ENCODE measurements around the gene TRIL. TPM values are rescaled to one million over a fixed set of nuclear protein-coding genes. Genes with fewer than 3 reads are reported as not detected.

TRIL gene
- total RNA-seq, 2 experiments from 2014 or later, result not detected

DNA sequence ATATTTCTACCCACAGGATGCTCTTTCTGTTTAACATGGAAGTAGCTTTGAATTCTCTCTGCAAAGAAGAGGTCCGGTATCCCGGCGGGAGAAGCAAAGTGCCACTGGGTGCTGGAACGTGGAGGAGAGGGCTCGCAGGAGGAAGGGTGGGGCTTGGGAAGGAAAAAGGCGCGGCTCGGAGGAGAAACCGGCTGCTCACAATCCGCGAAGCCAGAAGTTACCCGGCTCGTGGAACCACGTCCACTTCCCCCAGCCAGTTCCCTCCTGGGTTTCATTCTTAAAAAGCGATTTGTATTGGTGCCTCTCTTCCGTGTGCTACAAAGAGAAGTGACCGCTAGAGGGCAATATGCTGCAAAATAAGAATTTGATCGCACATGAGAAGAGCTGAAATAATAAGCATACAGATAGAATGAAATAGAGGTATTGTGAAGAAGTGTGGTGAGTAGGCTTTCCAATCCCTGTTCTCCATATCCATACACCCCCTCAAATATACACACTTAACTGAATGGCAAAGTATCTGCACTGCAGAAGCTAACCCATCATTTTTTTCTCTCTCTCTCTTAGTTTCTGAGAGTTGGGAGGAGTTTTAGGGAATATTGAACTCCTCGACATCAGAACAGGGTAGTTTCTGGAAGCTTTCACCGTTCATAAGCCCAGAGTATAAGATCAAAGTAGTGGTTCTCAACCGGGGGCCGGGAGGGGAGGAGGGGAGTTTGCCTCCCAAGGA, 31.1 kb downstream of the TRIL start:
- Histone ChIP-seq H3K9me3 (ENCODE audit: control insufficient read depth in 1 of 2, insufficient read depth in 1 of 2, low read length in 2 of 2) (no peaks in the 10 kb centered on the region), H3K4me3 (ENCODE audit: low read length) (peak overlapping the region; percentile 58), H3K27me3 (ENCODE audit: control insufficient read depth in 1 of 2, insufficient read depth in 2 of 2, low read length in 2 of 2) (no peaks in the 10 kb centered on the region), H3K4me1 (ENCODE audit: insufficient read depth, low read length) (peaks cover 7% of the 10 kb centered on the region), H3K36me3 (ENCODE audit: insufficient read depth, low read length) (no peaks in the 10 kb centered on the region), H3K27ac (ENCODE audit: low read depth in 1 of 2, low read length in 2 of 2) (no peak overlapping the region)
- no peak overlapping the region for H3K27ac Mint-ChIP-seq
- peaks cover 20% of the 10 kb centered on the region for H3K4me1 Mint-ChIP-seq (ENCODE audit: low read depth)
- TF ChIP-seq, protein P1, sequence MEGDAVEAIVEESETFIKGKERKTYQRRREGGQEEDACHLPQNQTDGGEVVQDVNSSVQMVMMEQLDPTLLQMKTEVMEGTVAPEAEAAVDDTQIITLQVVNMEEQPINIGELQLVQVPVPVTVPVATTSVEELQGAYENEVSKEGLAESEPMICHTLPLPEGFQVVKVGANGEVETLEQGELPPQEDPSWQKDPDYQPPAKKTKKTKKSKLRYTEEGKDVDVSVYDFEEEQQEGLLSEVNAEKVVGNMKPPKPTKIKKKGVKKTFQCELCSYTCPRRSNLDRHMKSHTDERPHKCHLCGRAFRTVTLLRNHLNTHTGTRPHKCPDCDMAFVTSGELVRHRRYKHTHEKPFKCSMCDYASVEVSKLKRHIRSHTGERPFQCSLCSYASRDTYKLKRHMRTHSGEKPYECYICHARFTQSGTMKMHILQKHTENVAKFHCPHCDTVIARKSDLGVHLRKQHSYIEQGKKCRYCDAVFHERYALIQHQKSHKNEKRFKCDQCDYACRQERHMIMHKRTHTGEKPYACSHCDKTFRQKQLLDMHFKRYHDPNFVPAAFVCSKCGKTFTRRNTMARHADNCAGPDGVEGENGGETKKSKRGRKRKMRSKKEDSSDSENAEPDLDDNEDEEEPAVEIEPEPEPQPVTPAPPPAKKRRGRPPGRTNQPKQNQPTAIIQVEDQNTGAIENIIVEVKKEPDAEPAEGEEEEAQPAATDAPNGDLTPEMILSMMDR (IDR thresholded peaks at IDR 0.05), result peak; percentile 78
- H3K9me3 Mint-ChIP-seq, result no peaks in the 10 kb centered on the region
- ChIA-PET POLR2A (interaction anchor here (1.3 to 2.1 kb wide), 2 partner anchors 164 to 172 kb away, joined by 5 to 7 read pairs; no protein-coding TSS in a partner anchor), CTCF (interaction anchor here (0.8 to 2.7 kb wide), 6 partner anchors 10 to 482 kb away, joined by 3 to 15 read pairs (median 8); no protein-coding TSS in a partner anchor)
- ATAC-seq (ENCODE audit: poor library complexity) (peak; percentile 91), DNase-seq (peak; percentile 3 to 79 (median 26))
- peaks cover 16% of the 10 kb centered on the region for H3K27me3 Mint-ChIP-seq
- peak overlapping the region; percentile 91 for H3K4me3 Mint-ChIP-seq
- H3K36me3 Mint-ChIP-seq (ENCODE audit: low read depth), result no peaks in the 10 kb centered on the region
- intact Hi-C loops (cut with DNase I, micrococcal nuclease), result loop anchor here (1.0 to 5.0 kb wide), 5 partner anchors 175 to 1635 kb away; partner anchors contain the start of gene CHN2 (in 1 of the 2)

DNA sequence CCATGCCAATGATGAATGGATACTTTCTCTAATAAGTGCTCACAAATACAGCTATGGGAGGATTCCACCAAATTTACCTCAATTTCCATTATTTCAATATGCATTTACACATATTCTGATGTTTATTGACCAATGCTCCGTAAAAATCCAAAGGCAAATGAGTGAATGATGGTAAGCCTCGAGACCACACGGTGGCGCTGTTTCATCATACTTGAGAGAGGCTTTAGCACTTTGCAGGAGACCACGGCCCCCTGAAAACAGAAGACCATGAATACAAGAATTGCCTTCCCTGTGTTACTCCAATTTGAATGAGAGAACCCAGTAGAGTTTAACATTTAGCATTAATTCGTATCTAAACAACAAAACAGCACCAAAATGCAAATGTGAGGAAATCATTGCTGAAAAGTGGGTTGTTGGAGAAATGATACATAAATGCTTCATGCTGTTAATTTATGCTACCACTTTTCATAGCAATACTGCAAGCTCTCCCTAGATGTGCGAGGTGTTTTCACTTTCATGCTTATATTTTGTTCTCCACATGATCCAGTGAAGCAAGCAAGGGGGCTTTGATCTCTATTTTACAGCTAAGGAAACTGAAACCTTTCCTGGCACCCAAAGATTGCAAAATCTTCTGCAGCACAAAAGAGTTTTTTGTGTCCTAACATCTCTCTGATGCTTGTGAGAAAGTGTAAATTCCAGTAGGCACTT, 35.4 kb downstream of the TRIL start:
- Histone ChIP-seq H3K4me3 (ENCODE audit: low read length) (no peak overlapping the region), H3K9me3 (ENCODE audit: control insufficient read depth in 1 of 2, insufficient read depth in 1 of 2, low read length in 2 of 2) (no peaks in the 10 kb centered on the region), H3K36me3 (ENCODE audit: insufficient read depth, low read length) (no peaks in the 10 kb centered on the region), H3K27ac (ENCODE audit: low read depth in 1 of 2, low read length in 2 of 2) (no peak overlapping the region), H3K4me1 (ENCODE audit: insufficient read depth, low read length) (peaks cover 7% of the 10 kb centered on the region), H3K27me3 (ENCODE audit: control insufficient read depth in 1 of 2, insufficient read depth in 2 of 2, low read length in 2 of 2) (no peaks in the 10 kb centered on the region)
- H3K4me3 Mint-ChIP-seq, result no peak overlapping the region
- no peaks in the 10 kb centered on the region for H3K36me3 Mint-ChIP-seq (ENCODE audit: low read depth)
- ChIA-PET CTCF (interaction anchor here (1.2 to 4.8 kb wide), 7 partner anchors 9 to 1641 kb away, joined by 3 to 37 read pairs (median 3); no protein-coding TSS in a partner anchor), POLR2A (interaction anchor here (0.6 to 1.4 kb wide), 3 partner anchors 27 to 184 kb away, joined by 3 read pairs; no protein-coding TSS in a partner anchor)
- DNase-seq (peak; percentile 31 to 85 (median 50)), ATAC-seq (ENCODE audit: poor library complexity) (no peak)
- no peak overlapping the region for H3K27ac Mint-ChIP-seq
- H3K4me1 Mint-ChIP-seq (ENCODE audit: low read depth), result peaks cover 20% of the 10 kb centered on the region
- H3K27me3 Mint-ChIP-seq, result peaks cover 3% of the 10 kb centered on the region
- intact Hi-C loops (cut with DNase I, micrococcal nuclease), result loop anchor here (1.0 to 5.0 kb wide), 5 partner anchors 180 to 486 kb away; no protein-coding TSS in a partner anchor
- H3K9me3 Mint-ChIP-seq, result no peaks in the 10 kb centered on the region
- TF ChIP-seq, protein P1 (IDR thresholded peaks at IDR 0.05), result peak; percentile 84

DNA sequence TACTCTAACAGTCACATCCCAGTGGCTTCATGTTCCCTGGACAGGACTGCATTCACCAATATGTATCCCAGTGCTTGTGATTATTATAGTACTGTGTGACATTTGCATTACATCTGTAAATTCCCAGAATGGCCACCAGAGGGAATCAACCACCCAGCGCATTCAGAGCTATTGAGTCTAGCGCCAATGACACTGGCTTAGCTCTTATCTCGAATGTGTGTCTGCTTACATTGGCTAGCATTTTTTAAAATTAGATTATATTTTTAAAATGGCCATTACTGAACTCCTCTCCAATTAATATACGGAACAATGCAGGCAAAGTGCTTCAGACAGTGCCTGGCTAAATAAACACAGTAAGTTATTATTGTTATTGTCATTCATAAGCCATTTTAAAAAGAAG, 36.3 kb downstream of the TRIL start:
- Histone ChIP-seq H3K27me3 (ENCODE audit: control insufficient read depth in 1 of 2, insufficient read depth in 2 of 2, low read length in 2 of 2) (no peaks in the 10 kb centered on the region), H3K4me1 (ENCODE audit: insufficient read depth, low read length) (no peaks in the 10 kb centered on the region), H3K4me3 (ENCODE audit: low read length) (no peak overlapping the region), H3K9me3 (ENCODE audit: control insufficient read depth in 1 of 2, insufficient read depth in 1 of 2, low read length in 2 of 2) (no peaks in the 10 kb centered on the region), H3K36me3 (ENCODE audit: insufficient read depth, low read length) (no peaks in the 10 kb centered on the region), H3K27ac (ENCODE audit: low read depth in 1 of 2, low read length in 2 of 2) (no peak overlapping the region)
- ATAC-seq (ENCODE audit: poor library complexity) (peak; percentile 89), DNase-seq (peak in 7 of 14 experiments; percentile 4 to 68 (median 39))
- Mint-ChIP-seq H3K27ac (no peak overlapping the region), H3K9me3 (no peaks in the 10 kb centered on the region), H3K36me3 (ENCODE audit: low read depth) (no peaks in the 10 kb centered on the region), H3K4me1 (ENCODE audit: low read depth) (peaks cover 14% of the 10 kb centered on the region), H3K27me3 (no peaks in the 10 kb centered on the region), H3K4me3 (no peak overlapping the region)
- ChIA-PET CTCF (interaction anchor here (0.6 to 4.8 kb wide), 11 partner anchors 9 to 1642 kb away, joined by 3 to 37 read pairs (median 4); no protein-coding TSS in a partner anchor), POLR2A (interaction anchor here (0.6 to 1.4 kb wide), 3 partner anchors 15 to 185 kb away, joined by 3 read pairs; no protein-coding TSS in a partner anchor)
- TF ChIP-seq, protein P1 (IDR thresholded peaks at IDR 0.05), result peak; percentile 79
- intact Hi-C loops (cut with DNase I, micrococcal nuclease), result loop anchor here (1.0 to 5.0 kb wide), 4 partner anchors 181 to 486 kb away; no protein-coding TSS in a partner anchor
